UCSD-AML1 (cell line): ENCODE data around the gene C15orf39.
A peak's percentile ranks its signal among the peaks of the same experiment; 100 is the strongest.

ENCODE experiments used
- DNase-seq: peaks from one replicate; lab custom pipeline; 2025; ENCODE audit not compliant: unreplicated experiment; lab: John Stamatoyannopoulos, UW

Gene C15orf39

DNA sequence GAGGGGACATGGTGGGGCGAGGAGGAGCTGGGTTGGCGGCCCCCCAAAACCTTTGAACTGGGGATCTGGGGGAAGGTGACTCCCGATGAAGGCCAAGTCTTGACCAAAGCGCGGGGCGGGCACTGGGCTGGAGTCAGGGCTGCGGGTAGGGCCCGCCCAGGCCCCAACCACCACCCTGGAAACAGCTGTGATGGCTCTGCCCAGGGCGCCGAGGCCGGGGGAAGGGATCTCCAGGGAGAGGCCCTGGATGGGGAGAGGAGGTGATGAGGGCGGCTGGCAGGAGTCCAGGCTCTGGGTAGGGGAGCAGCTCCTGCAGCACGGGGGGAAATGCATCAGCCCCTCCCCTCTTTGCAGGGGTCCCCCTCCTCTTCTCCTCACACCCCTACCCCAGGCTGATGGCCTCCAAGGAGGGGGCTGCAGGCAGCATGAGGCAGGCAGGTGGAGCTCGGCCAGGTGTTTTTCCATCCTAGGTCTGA is 5.9 kb upstream of the C15orf39 start:
- no peak for DNase-seq

- no peak for DNase-seq
Observed at GRCh38 chr15:75197062-75197630, 4.5 kb upstream of the C15orf39 start.

DNA sequence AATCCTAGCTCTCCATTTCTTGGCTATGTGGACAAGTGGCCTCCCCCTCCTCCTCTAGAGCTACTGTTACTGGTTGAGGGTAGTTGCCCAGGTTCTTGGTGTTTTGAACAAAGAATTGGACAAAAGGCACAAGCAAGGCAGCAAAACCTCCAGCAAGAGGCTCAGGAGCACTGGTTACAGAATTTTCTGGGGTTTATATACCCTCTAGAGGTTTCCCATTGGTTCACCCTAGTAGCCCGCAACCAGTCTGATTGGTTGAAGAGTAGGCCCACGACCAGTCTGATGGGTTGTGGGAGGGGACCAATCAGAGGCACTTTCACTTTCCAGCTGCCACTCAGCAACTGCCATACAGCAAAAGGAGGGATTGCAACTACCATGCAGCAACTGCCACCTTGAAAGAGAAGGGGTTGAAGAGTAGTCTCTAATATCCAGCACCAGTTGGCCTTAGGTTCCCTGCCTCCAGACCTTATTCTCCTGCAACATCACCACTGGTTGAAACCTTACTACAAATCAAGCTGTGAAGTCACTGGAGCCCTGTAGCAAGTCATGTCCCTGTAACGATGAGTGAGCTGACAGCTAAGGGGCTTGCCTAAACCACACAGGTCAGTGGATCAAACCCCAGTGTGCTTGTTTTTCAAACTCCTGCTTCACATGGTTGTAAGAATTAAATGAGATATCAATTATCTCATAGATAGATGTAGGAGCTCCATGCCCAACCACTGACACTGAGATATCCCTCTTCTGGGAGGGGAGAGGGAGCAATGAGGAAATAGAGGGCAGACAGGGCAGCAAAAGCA is 2.9 kb upstream of the C15orf39 start:
- peak; percentile 76 for DNase-seq

DNA sequence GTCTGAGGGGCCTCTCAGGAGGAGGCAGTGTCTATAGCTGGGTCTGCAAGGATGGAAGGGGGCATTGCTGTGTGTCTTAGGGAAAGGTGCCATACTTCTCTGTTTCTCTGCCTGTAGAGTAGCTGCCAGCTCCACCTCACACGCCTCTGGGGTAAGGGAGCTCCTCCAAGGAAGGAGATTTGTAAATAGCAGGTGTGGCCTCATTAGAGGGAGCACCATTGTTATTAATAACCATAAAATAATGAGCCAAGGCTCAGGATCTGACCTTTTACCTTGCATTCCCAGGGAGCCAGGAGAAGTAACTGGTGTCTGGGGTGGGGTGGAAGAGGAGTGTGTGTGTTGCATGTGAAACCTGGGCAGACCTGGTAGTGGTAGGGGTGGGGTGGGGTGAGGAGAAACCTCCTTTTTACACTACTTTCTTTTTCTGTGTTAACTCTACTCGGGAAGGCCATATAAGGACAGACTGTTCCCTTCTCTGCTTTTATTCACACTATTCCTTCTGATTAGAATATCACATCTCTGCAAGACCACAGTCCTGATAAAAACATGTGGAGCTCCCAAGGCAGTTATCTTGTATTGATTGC is 2.2 kb upstream of the C15orf39 start:
- no peak for DNase-seq

GRCh38 chr15:75200391-75200764 is 1.3 kb upstream of the C15orf39 start:
- no peak for DNase-seq

- DNase-seq = peak; percentile 55
Observed at GRCh38 chr15:75200765-75201615, 692 bp upstream of the C15orf39 start.

GRCh38 chr15:75202251-75203016 is 752 bp downstream of the C15orf39 start:
- peak; percentile 61 for DNase-seq

DNA sequence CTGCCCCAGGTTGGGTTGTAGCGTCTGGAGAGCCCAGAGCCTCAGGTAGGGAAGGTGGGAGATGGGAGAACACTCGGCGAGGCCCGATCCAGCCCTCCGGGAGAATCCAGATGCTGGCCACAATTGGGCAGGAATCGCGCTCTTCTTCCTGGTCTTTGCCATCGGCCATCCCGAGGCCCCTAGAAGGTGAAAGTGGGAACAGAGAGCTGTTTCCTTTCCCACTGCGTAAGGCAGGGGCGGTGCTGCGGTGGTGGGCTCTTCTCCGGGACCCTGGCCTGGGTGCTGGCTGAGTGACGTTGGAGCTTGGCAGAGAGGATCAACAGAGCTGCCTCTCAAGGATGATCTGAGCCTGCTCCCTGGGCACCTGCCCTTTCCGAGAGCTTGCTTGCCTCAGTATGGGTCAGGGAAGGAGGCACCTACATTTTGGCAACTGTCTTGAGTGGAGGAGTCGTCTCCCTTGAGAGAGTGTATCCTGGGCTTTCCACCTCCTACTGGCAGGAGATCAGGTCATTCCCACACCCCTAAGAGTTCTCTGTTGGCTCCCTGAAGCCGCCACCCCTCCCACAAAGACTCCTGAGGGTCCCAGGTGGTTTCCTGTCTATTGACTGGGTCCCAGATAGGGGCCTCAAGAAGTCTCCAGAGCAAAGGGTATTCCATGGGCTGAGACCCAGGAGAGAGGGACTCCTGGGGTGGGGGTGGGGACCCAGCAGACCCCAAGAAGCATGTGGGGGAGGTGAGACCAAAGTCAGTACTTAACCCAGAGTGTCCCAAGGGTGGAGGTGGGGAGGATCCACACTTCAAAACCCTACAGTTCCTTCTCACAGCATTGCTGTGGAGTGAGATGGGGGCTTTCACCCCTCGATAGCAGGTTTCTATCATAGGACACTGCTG is 1.6 kb downstream of the C15orf39 start:
- no peak for DNase-seq

GRCh38 chr15:75203908-75204263 is 2.2 kb downstream of the C15orf39 start:
- DNase-seq = peak; percentile 57

DNA sequence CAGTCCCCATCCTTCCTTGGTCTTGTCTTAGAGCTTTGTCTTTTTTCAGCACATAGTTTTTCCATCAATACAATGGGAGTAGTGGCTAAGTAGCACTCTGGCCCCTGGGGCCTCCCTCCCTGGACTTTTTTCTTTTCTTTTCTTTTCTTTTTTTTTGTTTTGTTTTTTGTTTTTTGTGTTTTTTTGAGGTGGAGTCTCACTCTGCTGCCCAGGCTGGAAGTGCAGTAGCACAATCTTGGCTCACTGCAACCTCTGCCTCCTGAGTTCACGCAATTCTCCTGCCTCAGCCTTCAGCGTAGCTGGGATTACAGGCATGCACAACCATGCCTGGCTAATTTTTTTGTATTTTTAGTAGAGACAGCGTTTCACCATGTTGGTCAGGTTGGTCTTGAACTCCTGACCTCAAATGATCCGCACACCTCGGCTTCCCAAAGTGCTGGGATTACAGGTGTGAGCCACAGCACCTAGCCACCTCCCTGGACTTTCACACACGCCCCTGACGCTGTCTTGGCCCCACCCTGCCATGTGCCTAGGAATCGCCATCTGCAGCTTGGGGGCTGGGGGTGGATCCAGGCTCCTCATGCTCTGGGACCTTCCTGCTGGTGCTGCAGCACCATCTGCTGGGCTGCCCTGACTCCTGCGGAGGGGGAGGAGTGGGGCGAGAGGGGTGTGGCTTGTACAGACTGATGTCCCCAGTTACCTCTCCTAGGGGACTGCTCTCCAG is 2.8 kb downstream of the C15orf39 start:
- DNase-seq = peak; percentile 90

GRCh38 chr15:75205064-75205395 is 3.3 kb downstream of the C15orf39 start:
- DNase-seq = no peak

GRCh38 chr15:75206006-75206405 is 4.3 kb downstream of the C15orf39 start:
- no peak for DNase-seq

DNA sequence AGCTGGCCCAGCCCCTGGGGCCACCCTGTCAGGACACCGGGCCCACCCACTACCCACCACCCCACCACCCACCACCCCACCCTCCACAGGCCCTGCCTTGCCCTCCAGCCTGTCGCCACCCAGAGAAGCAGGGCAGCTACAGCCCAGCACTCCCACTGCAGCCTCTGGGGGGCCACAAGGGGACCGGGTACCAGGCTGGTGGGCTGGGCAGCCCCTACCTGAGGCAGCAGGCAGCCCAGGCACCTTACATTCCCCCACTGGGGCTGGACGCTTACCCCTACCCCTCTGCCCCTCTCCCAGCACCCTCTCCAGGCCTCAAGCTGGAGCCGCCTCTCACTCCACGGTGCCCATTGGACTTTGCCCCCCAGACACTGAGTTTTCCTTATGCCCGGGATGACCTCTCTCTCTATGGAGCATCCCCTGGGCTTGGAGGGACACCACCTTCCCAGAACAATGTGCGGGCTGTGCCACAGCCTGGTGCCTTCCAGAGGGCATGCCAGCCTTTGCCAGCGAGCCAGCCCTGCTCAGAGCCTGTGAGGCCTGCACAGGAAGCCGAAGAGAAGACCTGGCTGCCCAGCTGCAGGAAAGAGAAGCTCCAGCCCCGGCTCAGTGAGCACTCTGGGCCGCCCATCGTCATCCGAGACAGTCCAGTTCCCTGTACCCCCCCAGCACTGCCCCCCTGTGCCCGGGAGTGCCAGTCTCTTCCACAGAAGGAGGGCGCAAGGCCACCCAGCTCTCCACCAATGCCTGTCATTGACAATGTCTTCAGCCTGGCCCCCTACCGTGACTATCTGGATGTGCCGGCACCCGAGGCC is 5.3 kb downstream of the C15orf39 start:
- no peak for DNase-seq

GRCh38 chr15:75207618-75208500 is 6.2 kb downstream of the C15orf39 start:
- no peak for DNase-seq

DNA sequence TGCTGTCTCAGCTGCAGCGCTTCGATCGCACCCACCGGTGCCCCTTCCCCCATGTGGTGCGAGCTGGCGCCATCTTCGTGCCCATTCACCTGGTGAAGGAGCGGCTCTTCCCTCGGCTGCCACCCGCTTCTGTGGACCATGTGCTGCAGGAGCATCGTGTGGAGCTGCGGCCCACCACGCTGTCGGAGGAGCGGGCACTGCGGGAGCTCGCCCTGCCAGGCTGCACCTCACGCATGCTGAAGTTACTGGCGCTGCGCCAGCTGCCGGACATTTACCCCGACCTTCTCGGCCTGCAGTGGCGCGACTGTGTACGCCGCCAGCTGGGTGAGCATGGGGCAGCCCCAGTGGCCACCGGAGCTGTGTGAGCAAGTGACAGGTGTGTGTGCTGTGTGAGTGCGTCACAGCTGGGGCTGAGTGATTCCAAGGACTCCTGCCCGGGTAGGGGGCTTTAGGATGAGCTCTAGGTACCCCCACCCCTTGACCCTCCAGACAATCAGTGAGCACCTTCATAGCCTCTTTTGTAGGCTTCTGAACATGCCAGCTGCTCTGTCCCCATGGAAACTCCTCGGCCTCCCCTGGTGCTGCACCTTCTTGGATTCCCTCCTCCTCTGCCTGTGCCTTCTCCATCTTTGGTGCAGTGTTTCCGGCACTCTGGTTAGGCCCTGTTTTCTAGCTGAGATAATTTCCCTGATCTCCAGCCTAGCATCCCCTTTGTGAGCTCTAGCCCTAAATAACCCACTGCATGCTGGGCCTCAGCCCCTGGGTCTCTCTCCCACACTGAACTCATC is 7.0 kb downstream of the C15orf39 start:
- no peak for DNase-seq

- DNase-seq = no peak
Observed at GRCh38 chr15:75209289-75209676, 7.6 kb downstream of the C15orf39 start.

DNA sequence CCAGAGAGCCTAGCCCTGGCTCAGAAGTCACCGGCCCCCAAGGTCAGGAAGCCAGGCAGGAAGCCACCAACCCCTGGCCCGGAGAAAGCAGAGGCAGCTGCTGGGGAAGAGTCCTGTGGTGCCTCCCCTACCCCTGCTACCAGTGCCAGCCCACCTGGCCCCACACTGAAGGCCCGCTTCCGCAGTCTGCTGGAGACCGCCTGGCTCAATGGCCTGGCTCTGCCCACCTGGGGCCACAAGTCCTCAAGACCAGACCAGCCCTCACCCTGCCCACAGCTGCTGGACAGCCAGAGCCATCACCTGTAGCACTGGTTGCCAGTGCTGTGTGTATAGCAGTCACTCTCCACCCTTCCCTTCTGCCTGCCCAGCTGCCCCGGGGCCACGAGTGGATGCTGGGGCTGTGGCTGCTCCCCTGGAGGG is 9.1 kb downstream of the C15orf39 start:
- DNase-seq = peak; percentile 32
